Measurements from ENCODE around the gene CCN2. TPM values are rescaled to one million over a fixed set of nuclear protein-coding genes. Genes with fewer than 3 reads are reported as not detected.

Gene CCN2
- total RNA-seq, 5 donors from 2014 or later (not counting 1 experiment from before 2014, with no cell fraction given) = 0.49 to 1.3 (median 1.2) TPM; not detected in 2

- Histone ChIP-seq H3K4me1 (ENCODE audit: control insufficient read depth in 1 of 2, extremely low read depth in 1 of 2, insufficient read depth in 2 of 2, low read length in 2 of 2) (peaks cover 0 to 9% of the 10 kb centered on the region in 2 experiments), H3K27ac (ENCODE audit: low read length) (no peak overlapping the region), H3K36me3 (ENCODE audit: control insufficient read depth in 2 of 2, extremely low read depth in 1 of 2, insufficient read depth in 1 of 2, low read length in 1 of 2) (no peaks in the 10 kb centered on the region), H3K27me3 (replicated peaks in 1 of 2; ENCODE audit: control insufficient read depth in 2 of 2, extremely low read depth in 1 of 2, insufficient read depth in 2 of 2, low read length in 1 of 2) (peaks cover 14 to 16% of the 10 kb centered on the region in 2 experiments), H3K9me3 (no peaks in the 10 kb centered on the region), H3K4me3 (ENCODE audit: control insufficient read depth in 1 of 2, extremely low read depth in 1 of 2, low read length in 1 of 2) (peak overlapping the region; percentile 9 to 49)
- ATAC-seq (replicated peaks in 1 of 4) = peak in 3 of 4 experiments; percentile 23 to 32 (median 24)
- DNase-seq = no peak
- Mint-ChIP-seq H3K4me1 (peaks cover 7 to 17% (median 10%) of the 10 kb centered on the region in 3 donors), H3K27me3 (peaks cover 59 to 68% of the 10 kb centered on the region in 2 donors), H3K27ac (peak overlapping the region in 1 of 2 donors; percentile 24), H3K36me3 (no peaks in the 10 kb centered on the region), H3K9me3 (no peaks in the 10 kb centered on the region), H3K4me3 (peak overlapping the region; percentile 72 to 87 (median 75))
- POLR2A ChIA-PET = no interaction called here
- 19% methylated on average over 42 of the region's 42 CpGs for WGBS (ENCODE audit: insufficient coverage)
- CTCF ChIA-PET = no interaction called here
Observed at GRCh38 chr6:131949909-131950766, 1.0 kb downstream of the CCN2 start.

GRCh38 chr6:131949620-131949908, 1.6 kb downstream of the CCN2 start:
- ATAC-seq (replicated peaks in 1 of 4) = no peak
- Mint-ChIP-seq H3K27me3 (peaks cover 59 to 66% of the 10 kb centered on the region in 2 donors), H3K27ac (no peak overlapping the region), H3K4me3 (peak overlapping the region; percentile 72 to 87 (median 75)), H3K9me3 (no peaks in the 10 kb centered on the region), H3K36me3 (no peaks in the 10 kb centered on the region), H3K4me1 (peaks cover 7 to 17% (median 10%) of the 10 kb centered on the region in 3 donors)
- no peak for DNase-seq
- no peaks in the 10 kb centered on the region for H3K9me3 ChIP-seq
- H3K27me3 ChIP-seq (replicated peaks in 1 of 2; ENCODE audit: control insufficient read depth in 2 of 2, extremely low read depth in 1 of 2, insufficient read depth in 2 of 2, low read length in 1 of 2) = peaks cover 14 to 16% of the 10 kb centered on the region in 2 experiments
- H3K4me1 ChIP-seq (ENCODE audit: control insufficient read depth in 1 of 2, extremely low read depth in 1 of 2, insufficient read depth in 2 of 2, low read length in 2 of 2) = peaks cover 0 to 9% of the 10 kb centered on the region in 2 experiments
- no CpG with 5 or more reads among the region's 3 CpGs for WGBS (ENCODE audit: insufficient coverage)
- H3K4me3 ChIP-seq (ENCODE audit: control insufficient read depth in 1 of 2, extremely low read depth in 1 of 2, low read length in 1 of 2) = no peak overlapping the region
- ChIA-PET CTCF (no interaction called here), POLR2A (no interaction called here)
- no peak overlapping the region for H3K27ac ChIP-seq (ENCODE audit: low read length)
- no peaks in the 10 kb centered on the region for H3K36me3 ChIP-seq (ENCODE audit: control insufficient read depth in 2 of 2, extremely low read depth in 1 of 2, insufficient read depth in 1 of 2, low read length in 1 of 2)

- Histone ChIP-seq H3K36me3 (ENCODE audit: control insufficient read depth in 2 of 2, extremely low read depth in 1 of 2, insufficient read depth in 1 of 2, low read length in 1 of 2) (no peaks in the 10 kb centered on the region), H3K27me3 (replicated peaks in 1 of 2; ENCODE audit: control insufficient read depth in 2 of 2, extremely low read depth in 1 of 2, insufficient read depth in 2 of 2, low read length in 1 of 2) (peaks cover 14 to 16% of the 10 kb centered on the region in 2 experiments), H3K9me3 (no peaks in the 10 kb centered on the region), H3K4me1 (ENCODE audit: control insufficient read depth in 1 of 2, extremely low read depth in 1 of 2, insufficient read depth in 2 of 2, low read length in 2 of 2) (peaks cover 0 to 9% of the 10 kb centered on the region in 2 experiments), H3K27ac (ENCODE audit: low read length) (no peak overlapping the region), H3K4me3 (ENCODE audit: control insufficient read depth in 1 of 2, extremely low read depth in 1 of 2, low read length in 1 of 2) (no peak overlapping the region)
- 88% methylated on average over 9 of the region's 18 CpGs for WGBS (ENCODE audit: insufficient coverage)
- DNase-seq (no peak), ATAC-seq (replicated peaks in 1 of 4) (no peak)
- POLR2A ChIA-PET = no interaction called here
- Mint-ChIP-seq H3K36me3 (no peaks in the 10 kb centered on the region), H3K4me3 (peak overlapping the region; percentile 18 to 87 (median 75)), H3K9me3 (no peaks in the 10 kb centered on the region), H3K27me3 (peaks cover 58 to 60% of the 10 kb centered on the region in 2 donors), H3K27ac (no peak overlapping the region), H3K4me1 (peaks cover 7 to 17% (median 10%) of the 10 kb centered on the region in 3 donors)
- CTCF ChIA-PET = no interaction called here
Observed at GRCh38 chr6:131948692-131949619, 2.2 kb downstream of the CCN2 start.

GRCh38 chr6:131947986-131948661, 3.0 kb downstream of the CCN2 start:
- peaks cover 11 to 16% of the 10 kb centered on the region in 2 experiments for H3K27me3 ChIP-seq (replicated peaks in 1 of 2; ENCODE audit: control insufficient read depth in 2 of 2, extremely low read depth in 1 of 2, insufficient read depth in 2 of 2, low read length in 1 of 2)
- H3K9me3 ChIP-seq = no peaks in the 10 kb centered on the region
- no peak for ATAC-seq (replicated peaks in 1 of 4)
- Mint-ChIP-seq H3K4me3 (no peak overlapping the region), H3K36me3 (no peaks in the 10 kb centered on the region), H3K4me1 (peaks cover 7 to 17% (median 10%) of the 10 kb centered on the region in 3 donors), H3K27me3 (peaks cover 53 to 57% of the 10 kb centered on the region in 2 donors), H3K9me3 (no peaks in the 10 kb centered on the region), H3K27ac (no peak overlapping the region)
- WGBS (ENCODE audit: insufficient coverage) = 85% methylated on average over 2 of the region's 3 CpGs
- ChIA-PET POLR2A (no interaction called here), CTCF (no interaction called here)
- H3K27ac ChIP-seq (ENCODE audit: low read length) = no peak overlapping the region
- H3K36me3 ChIP-seq (ENCODE audit: control insufficient read depth in 2 of 2, extremely low read depth in 1 of 2, insufficient read depth in 1 of 2, low read length in 1 of 2) = no peaks in the 10 kb centered on the region
- DNase-seq = no peak
- peaks cover 0 to 9% of the 10 kb centered on the region in 2 experiments for H3K4me1 ChIP-seq (ENCODE audit: control insufficient read depth in 1 of 2, extremely low read depth in 1 of 2, insufficient read depth in 2 of 2, low read length in 2 of 2)
- H3K4me3 ChIP-seq (ENCODE audit: control insufficient read depth in 1 of 2, extremely low read depth in 1 of 2, low read length in 1 of 2) = no peak overlapping the region

- H3K9me3 Mint-ChIP-seq = no peaks in the 10 kb centered on the region
- 100% methylated on average over 1 of the region's 6 CpGs for WGBS (ENCODE audit: insufficient coverage)
- Histone ChIP-seq H3K4me1 (ENCODE audit: control insufficient read depth in 1 of 2, extremely low read depth in 1 of 2, insufficient read depth in 2 of 2, low read length in 2 of 2) (peaks cover 0 to 9% of the 10 kb centered on the region in 2 experiments), H3K36me3 (ENCODE audit: control insufficient read depth in 2 of 2, extremely low read depth in 1 of 2, insufficient read depth in 1 of 2, low read length in 1 of 2) (no peaks in the 10 kb centered on the region), H3K27me3 (replicated peaks in 1 of 2; ENCODE audit: control insufficient read depth in 2 of 2, extremely low read depth in 1 of 2, insufficient read depth in 2 of 2, low read length in 1 of 2) (peaks cover 10 to 16% of the 10 kb centered on the region in 2 experiments), H3K27ac (ENCODE audit: low read length) (no peak overlapping the region), H3K4me3 (ENCODE audit: control insufficient read depth in 1 of 2, extremely low read depth in 1 of 2, low read length in 1 of 2) (no peak overlapping the region), H3K9me3 (no peaks in the 10 kb centered on the region)
- DNase-seq = no peak
- no peak overlapping the region for H3K4me3 Mint-ChIP-seq
- H3K36me3 Mint-ChIP-seq = no peaks in the 10 kb centered on the region
- peaks cover 46 to 51% of the 10 kb centered on the region in 2 donors for H3K27me3 Mint-ChIP-seq
- H3K4me1 Mint-ChIP-seq = peaks cover 7 to 17% (median 10%) of the 10 kb centered on the region in 3 donors
- H3K27ac Mint-ChIP-seq = no peak overlapping the region
- ATAC-seq (replicated peaks in 1 of 4) = no peak
- CTCF ChIA-PET = interaction anchor here in 1 of 2 donors (0.6 kb wide), 1 partner anchor 52 kb away, joined by 3 read pairs; no protein-coding TSS in a partner anchor
- POLR2A ChIA-PET = no interaction called here
Observed at GRCh38 chr6:131946992-131947955, 3.9 kb downstream of the CCN2 start.

Measured in T-cell (primary cell).